Testis (tissue), 3 donors: ENCODE results near the gene CCT2. TPM values are rescaled to one million over a fixed set of nuclear protein-coding genes. Genes with fewer than 3 reads are reported as not detected.

Experiments used
- DNase-seq: peaks from one replicate; pipeline ENCODE4 v3.0.0-alpha.2; 2019
- H3K27ac ChIP-seq, 2 donors: fragments of 200-600 bp; sonication (generic); one replicate each; pipeline ENCODE4 v1.5.1; 2019
- H3K27me3 ChIP-seq: fragments of 200-600 bp; sonication (generic); one replicate; pipeline ENCODE4 v1.5.1; 2019
- H3K36me3 ChIP-seq: fragments of 200-600 bp; sonication (generic); one replicate; pipeline ENCODE4 v1.5.1; 2017; ENCODE audit warnings: low read depth; ENCODE audit errors: missing control alignments
- H3K4me1 ChIP-seq: fragments of 200-600 bp; sonication (generic); one replicate; pipeline ENCODE4 v1.5.1; 2019
- H3K4me3 ChIP-seq, 2 donors: fragments of 200-600 bp; sonication (generic); one replicate each; pipeline ENCODE4 v1.5.1; 2017 to 2019
- H3K9me3 ChIP-seq: fragments of 200-600 bp; sonication (generic); one replicate; pipeline ENCODE4 v1.5.1; 2017
- CTCF ChIP-seq, 3 experiments: fragments of 450-650 bp in 2 of 3; fragments of 200-600 bp in 1 of 3; sonication (generic) in 1 of 3; IDR thresholded peaks; one replicate each; pipeline ENCODE4 v1.5.1; 2016 to 2019; ENCODE audit warnings: antibody characterized with exemption in 3 of 3, mild to moderate bottlenecking in 2 of 3, moderate library complexity in 1 of 3
- POLR2A ChIP-seq: fragments of 450-650 bp; IDR thresholded peaks from one replicate; pipeline ENCODE4 v1.6.1; 2017; ENCODE audit warnings: antibody characterized with exemption, mild to moderate bottlenecking, moderate library complexity
- WGBS, 2 donors: methylation state at CpG; one replicate each; pipeline ENCODE4 v1.1.5; 2018; 5-methylcytosine and 5-hydroxymethylcytosine counted together
- intact Hi-C: fragments of 100-400 bp; cut with DNase I; formaldehyde crosslinking; loops from one replicate; pipeline ENCODE4 v1.15.1; 2023; ENCODE audit warnings: low total_unique reads
- polyA plus RNA-seq: library from polyadenylated mRNA; stranded (reverse); fragments of 350-450 nt; fragmentation: Illumina TruSeq; extraction: RNeasy Lipid Tissue Mini Kit (QIAGEN cat#74804); gene quantifications from one replicate; pipeline ENCODE4 v1.2.3, GENCODE V29; 2014; ENCODE audit warnings: low read depth, low replicate concordance; ENCODE audit not compliant: insufficient read depth
- total RNA-seq, 2 donors: library from RNA; depleted of rRNA; stranded (reverse); fragments of >200 nt; gene quantifications; one replicate each; pipeline ENCODE4 v1.2.3, GENCODE V29; 2016

Gene CCT2
- total and polyA plus RNA-seq, 3 donors from 2014 or later, result 213 to 401 (median 248) TPM

GRCh38 chr12:69546693-69547438 is 38.4 kb upstream of the CCT2 start:
- Histone ChIP-seq H3K27ac (no peak overlapping the region), H3K9me3 (no peaks in the 10 kb centered on the region), H3K4me1 (no peaks in the 10 kb centered on the region), H3K27me3 (no peaks in the 10 kb centered on the region), H3K36me3 (no peaks in the 10 kb centered on the region), H3K4me3 (no peak overlapping the region)
- WGBS, 2 donors, result 93 to 95% methylated on average over 7 of the region's 7 CpGs
- no peak for DNase-seq
- intact Hi-C loops, result no loop called here
- TF ChIP-seq CTCF (IDR thresholded peaks at IDR 0.05), result no peak

- TF ChIP-seq CTCF (IDR thresholded peaks at IDR 0.05) (no peak), POLR2A (no peak)
- no peak for DNase-seq
- H3K27me3 ChIP-seq, result no peaks in the 10 kb centered on the region
- no peak overlapping the region for H3K27ac ChIP-seq
- no peaks in the 10 kb centered on the region for H3K9me3 ChIP-seq
- intact Hi-C loops, result no loop called here
- H3K4me1 ChIP-seq, result no peaks in the 10 kb centered on the region
- H3K4me3 ChIP-seq, result no peak overlapping the region
- H3K36me3 ChIP-seq, result no peaks in the 10 kb centered on the region
These were observed 36.6 kb upstream of the CCT2 start for GRCh38 chr12:69548687-69549086.

- Histone ChIP-seq H3K27ac (no peak overlapping the region), H3K9me3 (no peaks in the 10 kb centered on the region), H3K4me1 (no peaks in the 10 kb centered on the region), H3K27me3 (no peaks in the 10 kb centered on the region), H3K4me3 (no peak overlapping the region), H3K36me3 (no peaks in the 10 kb centered on the region)
- no peak for DNase-seq
- TF ChIP-seq POLR2A (no peak), CTCF (IDR thresholded peaks at IDR 0.05) (no peak)
- intact Hi-C loops, result no loop called here
- 88 to 92% methylated on average over 8 of the region's 8 CpGs for WGBS, 2 donors
These were observed 34.5 kb upstream of the CCT2 start for GRCh38 chr12:69550569-69551350.

GRCh38 chr12:69553628-69554248 is 31.5 kb upstream of the CCT2 start:
- Histone ChIP-seq H3K4me1 (no peaks in the 10 kb centered on the region), H3K27ac (no peak overlapping the region), H3K9me3 (no peaks in the 10 kb centered on the region), H3K4me3 (no peak overlapping the region), H3K36me3 (no peaks in the 10 kb centered on the region), H3K27me3 (no peaks in the 10 kb centered on the region)
- intact Hi-C loops, result no loop called here
- 46 to 50% methylated on average over 2 of the region's 2 CpGs for whole genome bisulfite sequencing, 2 donors
- DNase-seq, result peak; percentile 28
- TF ChIP-seq POLR2A (no peak), CTCF (IDR thresholded peaks at IDR 0.05) (no peak)
